Measurements from ENCODE around the gene GJC1. TPM values are rescaled to one million over a fixed set of nuclear protein-coding genes. Genes with fewer than 3 reads are reported as not detected.
A peak's percentile ranks its signal among the peaks of the same experiment; 100 is the strongest.

Gene GJC1
- total RNA-seq, 4 donors from 2014 or later = 2.1 to 9.2 (median 4.6) TPM

GRCh38 chr17:44837196-44837595, 7.1 kb upstream of the GJC1 start:
- H3K4me3 ChIP-seq = no peak overlapping the region
- DNase-seq = no peak
- no peaks in the 10 kb centered on the region for H3K4me1 ChIP-seq
- peaks cover 0 to 18% (median 7%) of the 10 kb centered on the region in 3 donors for H3K27me3 ChIP-seq
- H3K27ac ChIP-seq = no peak overlapping the region
- ATAC-seq = no peak
- no peaks in the 10 kb centered on the region for H3K9me3 ChIP-seq
- no peak for TF ChIP-seq POLR2A (IDR thresholded peaks at IDR 0.05)
- TF ChIP-seq CTCF (IDR thresholded peaks at IDR 0.05 in 4 of 5, conservative IDR thresholded peaks at IDR 0.05 in 1 of 5) = no peak
- intact Hi-C loops (cut with DNase I; ENCODE audit: low total_unique reads) = no loop called here
- in situ Hi-C loops (cut with MboI; ENCODE audit: low sequenced_read_pairs in 4 of 4) = no loop called here
- no peaks in the 10 kb centered on the region for H3K36me3 ChIP-seq

GRCh38 chr17:44832805-44833204, 2.7 kb upstream of the GJC1 start:
- no peak overlapping the region for H3K4me3 ChIP-seq
- peaks cover 34 to 57% (median 46%) of the 10 kb centered on the region in 3 donors for H3K27me3 ChIP-seq
- H3K36me3 ChIP-seq = no peaks in the 10 kb centered on the region
- H3K27ac ChIP-seq = no peak overlapping the region
- in situ Hi-C loops (cut with MboI; ENCODE audit: low sequenced_read_pairs in 4 of 4) = no loop called here
- intact Hi-C loops (cut with DNase I; ENCODE audit: low total_unique reads) = no loop called here
- DNase-seq = no peak
- no peak for TF ChIP-seq CTCF (IDR thresholded peaks at IDR 0.05 in 4 of 5, conservative IDR thresholded peaks at IDR 0.05 in 1 of 5)
- no peak for TF ChIP-seq POLR2A (IDR thresholded peaks at IDR 0.05)
- peaks cover 0 to 7% of the 10 kb centered on the region in 2 donors for H3K4me1 ChIP-seq
- ATAC-seq = no peak
- H3K9me3 ChIP-seq = no peaks in the 10 kb centered on the region

GRCh38 chr17:44831371-44831770, 1.3 kb upstream of the GJC1 start:
- Histone ChIP-seq H3K4me1 (peaks cover 0 to 7% of the 10 kb centered on the region in 2 donors), H3K9me3 (no peaks in the 10 kb centered on the region), H3K27me3 (peaks cover 48 to 72% (median 58%) of the 10 kb centered on the region in 3 donors), H3K4me3 (peak overlapping the region in 1 of 4 donors; percentile 52), H3K27ac (no peak overlapping the region), H3K36me3 (no peaks in the 10 kb centered on the region)
- no peak for DNase-seq
- in situ Hi-C loops (cut with MboI; ENCODE audit: low sequenced_read_pairs in 4 of 4) (no loop called here), intact Hi-C loops (cut with DNase I; ENCODE audit: low total_unique reads) (no loop called here)
- ATAC-seq = no peak
- no peak for TF ChIP-seq CTCF (IDR thresholded peaks at IDR 0.05 in 4 of 5, conservative IDR thresholded peaks at IDR 0.05 in 1 of 5)
- TF ChIP-seq POLR2A (IDR thresholded peaks at IDR 0.05) = no peak

GRCh38 chr17:44830359-44831288, 537 bp upstream of the GJC1 start:
- DNase-seq = no peak
- peak overlapping the region; percentile 48 to 53 (median 51) for H3K4me3 ChIP-seq

More at GRCh38 chr17:44830359-44831288, 537 bp upstream of the GJC1 start:
- intact Hi-C loops (cut with DNase I; ENCODE audit: low total_unique reads) = no loop called here
- no peak for ATAC-seq
- peak overlapping the region; percentile 33 to 66 (median 50) for H3K27ac ChIP-seq
- no peaks in the 10 kb centered on the region for H3K36me3 ChIP-seq
- TF ChIP-seq CTCF (IDR thresholded peaks at IDR 0.05 in 4 of 5, conservative IDR thresholded peaks at IDR 0.05 in 1 of 5) (no peak), POLR2A (IDR thresholded peaks at IDR 0.05) (no peak)
- H3K27me3 ChIP-seq = peaks cover 56 to 73% (median 66%) of the 10 kb centered on the region in 3 donors
- H3K4me1 ChIP-seq = peaks cover 0 to 7% of the 10 kb centered on the region in 2 donors
- no peaks in the 10 kb centered on the region for H3K9me3 ChIP-seq
- in situ Hi-C loops (cut with MboI; ENCODE audit: low sequenced_read_pairs in 4 of 4) = no loop called here

Data from gastrocnemius medialis (tissue), 4 donors.